VCaP (cell line): ENCODE results near the gene DPEP1.
"Not testable (repeated sequence)": the region's sequence is repeated elsewhere in the genome, so short reads cannot be mapped to it uniquely, and the experiment has no call there.

ENCODE experiments used
- H3K27ac ChIP-seq: fragments of 450-650 bp; 2 replicates; pipeline ENCODE4 v1.5.1; 2017
- CTCF ChIP-seq: fragments of 450-650 bp; conservative IDR thresholded peaks from 2 replicates; pipeline ENCODE4 v1.5.1; 2017; ENCODE audit warnings: mild to moderate bottlenecking, moderate library complexity

Gene DPEP1

GRCh38 chr16:89582614-89583196 is 30.7 kb upstream of the DPEP1 start:
- peak overlapping the region; percentile 80 for H3K27ac ChIP-seq
- TF ChIP-seq CTCF: no peak

GRCh38 chr16:89583197-89583894 is 30.1 kb upstream of the DPEP1 start:
- H3K27ac ChIP-seq: peak overlapping the region; percentile 80
- TF ChIP-seq CTCF: no peak

- H3K27ac ChIP-seq: peak overlapping the region; percentile 80; the same call in 1 of the 2 replicates
- no peak for TF ChIP-seq CTCF
Observed at GRCh38 chr16:89583895-89584644, 29.4 kb upstream of the DPEP1 start.

GRCh38 chr16:89584768-89585549 is 28.5 kb upstream of the DPEP1 start:
- no peak for TF ChIP-seq CTCF
- H3K27ac ChIP-seq: no peak overlapping the region

- no peak for TF ChIP-seq CTCF
- H3K27ac ChIP-seq: no peak overlapping the region
Observed at GRCh38 chr16:89586218-89586617, 27.2 kb upstream of the DPEP1 start.

- no peak overlapping the region for H3K27ac ChIP-seq
- TF ChIP-seq CTCF: no peak
Observed at GRCh38 chr16:89586853-89587252, 26.6 kb upstream of the DPEP1 start.

- H3K27ac ChIP-seq: not testable (repeated sequence)
Observed at GRCh38 chr16:89587676-89588075, 25.8 kb upstream of the DPEP1 start.
